ENCODE results near the gene UBR4.

The UBR4 gene

GRCh38 chr1:19036041-19036812, 173.8 kb downstream of the UBR4 start:
- DNase-seq (ENCODE audit: low read depth, low spot score), result peak; percentile 20

GRCh38 chr1:19035377-19036040, 174.6 kb downstream of the UBR4 start:
- DNase-seq (ENCODE audit: low read depth, low spot score), result no peak

GRCh38 chr1:19034721-19035120, 175.3 kb downstream of the UBR4 start:
- DNase-seq (ENCODE audit: low read depth, low spot score), result no peak

- DNase-seq (ENCODE audit: low read depth, low spot score), result no peak
Measured at GRCh38 chr1:19033926-19034680, 176.0 kb downstream of the UBR4 start.

GRCh38 chr1:19033515-19033839, 176.6 kb downstream of the UBR4 start:
- no peak for DNase-seq (ENCODE audit: low read depth, low spot score)

GRCh38 chr1:19032701-19033514, 177.2 kb downstream of the UBR4 start:
- DNase-seq (ENCODE audit: low read depth, low spot score), result no peak

GRCh38 chr1:19032413-19032695, 177.7 kb downstream of the UBR4 start:
- no peak for DNase-seq (ENCODE audit: low read depth, low spot score)

- DNase-seq (ENCODE audit: low read depth, low spot score), result no peak
Measured at GRCh38 chr1:19029191-19030085, 180.6 kb downstream of the UBR4 start.

- no peak for DNase-seq (ENCODE audit: low read depth, low spot score)
Measured at GRCh38 chr1:19028546-19029129, 181.4 kb downstream of the UBR4 start.

GRCh38 chr1:19028110-19028509, 182.0 kb downstream of the UBR4 start:
- no peak for DNase-seq (ENCODE audit: low read depth, low spot score)
